Liver (tissue), 3 donors: ENCODE measurements around the gene SERPINE1.

ENCODE experiments used
- CTCF ChIP-seq: fragments of 150-350 bp; IDR thresholded peaks from 2 replicates; pipeline ENCODE4 v1.5.1; 2017; ENCODE audit warnings: improper control_type of control experiment, low read depth, low read length; ENCODE audit not compliant: missing input control
- EGR1 ChIP-seq, 2 donors: IDR thresholded peaks; 2 replicates each; pipeline ENCODE4 v1.6.1; 2016 to 2018; ENCODE audit warnings: antibody characterized with exemption in 2 of 2, low read depth in 2 of 2
- GABPA ChIP-seq, 2 donors: IDR thresholded peaks in 1 of 2; conservative IDR thresholded peaks in 1 of 2; 2 replicates each; pipeline ENCODE4 v1.6.1; 2016; ENCODE audit warnings: antibody characterized with exemption in 2 of 2, mild to moderate bottlenecking in 1 of 2, moderate library complexity in 1 of 2
- JUND ChIP-seq, 2 donors: IDR thresholded peaks; 2 replicates each; pipeline ENCODE4 v1.6.1; 2016; ENCODE audit warnings: antibody characterized with exemption in 2 of 2
- RAD21 ChIP-seq, 2 donors: IDR thresholded peaks; 2 replicates each; pipeline ENCODE4 v1.6.1; 2016; ENCODE audit warnings: antibody characterized with exemption in 2 of 2, mild to moderate bottlenecking in 2 of 2
- RXRA ChIP-seq, 2 donors: IDR thresholded peaks; 2 replicates each; pipeline ENCODE4 v1.6.1; 2017 to 2018; ENCODE audit warnings: antibody characterized with exemption in 2 of 2, mild to moderate bottlenecking in 1 of 2
- TAF1 ChIP-seq: conservative IDR thresholded peaks from 2 replicates; pipeline ENCODE4 v1.6.1; 2016; ENCODE audit warnings: antibody characterized with exemption, mild to moderate bottlenecking
- YY1 ChIP-seq: IDR thresholded peaks from 2 replicates; pipeline ENCODE4 v1.6.1; 2016; ENCODE audit warnings: antibody characterized with exemption, mild to moderate bottlenecking
- donor health status: healthy.
- donor health status: healthy.

DNA sequence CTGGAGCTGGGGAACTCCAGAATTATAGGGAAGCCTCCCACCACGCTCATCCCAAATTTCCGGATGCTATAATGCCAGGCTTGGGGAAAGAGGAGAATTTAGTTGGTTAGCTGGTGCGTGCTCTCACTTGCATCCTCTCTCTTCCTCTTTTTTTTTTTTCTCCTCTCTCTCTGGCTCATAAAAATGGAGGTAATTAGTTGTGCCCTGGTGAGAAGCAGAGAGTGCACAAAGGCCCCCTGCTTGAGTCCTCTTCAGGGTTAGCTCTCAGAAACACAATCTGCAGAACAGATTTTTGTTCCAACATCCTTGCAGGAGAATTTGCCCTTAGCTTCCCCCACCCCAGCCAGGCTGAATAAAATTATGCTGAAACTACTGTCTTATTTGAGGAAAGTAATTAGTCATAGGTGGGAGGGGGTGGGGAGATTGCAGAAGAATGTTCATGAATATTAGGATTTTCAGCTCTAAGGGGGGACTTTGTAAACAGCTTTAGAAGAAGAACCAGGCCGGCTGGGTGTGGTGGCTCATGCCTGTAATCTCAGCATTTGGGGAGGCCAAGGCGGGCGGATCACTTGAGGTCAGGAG, 7.6 kb downstream of the SERPINE1 start:
- TF ChIP-seq RAD21 (IDR thresholded peaks at IDR 0.05) (no peak), CTCF (no peak), TAF1 (no peak), EGR1 (IDR thresholded peaks at IDR 0.05; ENCODE audit: low read depth in 2 of 2) (no peak), YY1 (no peak), JUND (IDR thresholded peaks at IDR 0.05) (no peak), GABPA (IDR thresholded peaks at IDR 0.05 in 1 of 2, conservative IDR thresholded peaks at IDR 0.05 in 1 of 2) (no peak), RXRA (IDR thresholded peaks at IDR 0.05) (no peak)
